H1 (cell line): ENCODE results near the gene SCN3A. TPM values are rescaled to one million over a fixed set of nuclear protein-coding genes. Genes with fewer than 3 reads are reported as not detected.

Experiments
- CTCF ChIA-PET: fragments of 300-600 bp; sonication (Branson Sonifier 250); formaldehyde crosslinking; loops from one replicate; lab custom pipeline; 2021; ENCODE audit not compliant: partially characterized antibody; lab: Charles Lee
- POLR2A ChIA-PET: fragments of 300-600 bp; sonication (Branson Sonifier 250); formaldehyde crosslinking; loops from one replicate; lab custom pipeline; 2021; ENCODE audit warnings: inconsistent platforms; ENCODE audit not compliant: partially characterized antibody; lab: Charles Lee
- DNase-seq, 2 experiments: peaks; one replicate each; pipeline versions ENCODE4 v3.0.0 to v3.0.0-alpha.2; 2010 to 2022; ENCODE audit warnings: low spot score in 2 of 2, low read depth in 1 of 2, mixed read lengths in 1 of 2
- FAIRE-seq: peaks from 2 replicates; lab custom pipeline; 2011; peaks lifted over from hg19 to GRCh38; lab: Jason Lieb, UNC
- H2AFZ ChIP-seq: 2 replicates; pipeline ENCODE4 v1.8.1; 2012; ENCODE audit warnings: low read length, inconsistent platforms
- H2AK5ac ChIP-seq: 2 replicates; pipeline ENCODE4 v1.6.1; 2013; ENCODE audit warnings: low read depth, low read length
- H2BK120ac ChIP-seq: replicated peaks from 2 replicates; pipeline ENCODE3; 2013; ENCODE audit warnings: low read depth, low read length, inconsistent platforms
- H2BK12ac ChIP-seq: 2 replicates; pipeline ENCODE4 v1.6.1; 2013; ENCODE audit warnings: low read depth, low read length
- H2BK15ac ChIP-seq: 2 replicates; pipeline ENCODE4 v1.6.1; 2013; ENCODE audit warnings: low read length
- H2BK20ac ChIP-seq: 2 replicates; pipeline ENCODE4 v1.6.1; 2013; ENCODE audit warnings: low read length
- H2BK5ac ChIP-seq: 2 replicates; pipeline ENCODE4 v1.6.1; 2013; ENCODE audit warnings: low read depth, low read length
- H3K14ac ChIP-seq: 2 replicates; pipeline ENCODE4 v1.6.1; 2013; ENCODE audit warnings: inconsistent platforms; ENCODE audit not compliant: insufficient read length
- H3K18ac ChIP-seq: 2 replicates; pipeline ENCODE4 v1.6.1; 2013; ENCODE audit warnings: low read length; ENCODE audit errors: extremely low read depth
- H3K23ac ChIP-seq: 2 replicates; pipeline ENCODE4 v1.6.1; 2013; ENCODE audit warnings: inconsistent platforms; ENCODE audit not compliant: insufficient read length
- H3K23me2 ChIP-seq: 2 replicates; pipeline ENCODE4 v1.6.1; 2013; ENCODE audit warnings: low read depth, low read length
- H3K27ac ChIP-seq: 2 replicates; pipeline ENCODE4 v1.6.1; 2011; ENCODE audit warnings: low read depth, low read length, inconsistent platforms
- H3K27me3 ChIP-seq, 4 experiments: replicated peaks in 1 of 4; 1 replicate in 1 of 4; 2 replicates in 3 of 4; pipeline versions ENCODE4 v1.6.1 to v1.8.1; 2011 to 2013; ENCODE audit warnings: low read length in 3 of 4, mild to moderate bottlenecking in 3 of 4, inconsistent platforms in 2 of 4, mixed read lengths in 2 of 4, moderate library complexity in 1 of 4; ENCODE audit not compliant: control insufficient read depth in 3 of 4, insufficient read depth in 3 of 4; ENCODE audit errors: extremely low read depth in 1 of 4
- H3K36me3 ChIP-seq, 4 experiments: 2 replicates each; pipeline versions ENCODE4 v1.6.1 to v1.8.1; 2011 to 2013; ENCODE audit warnings: mild to moderate bottlenecking in 4 of 4, low read length in 3 of 4, moderate library complexity in 2 of 4, control low read depth in 1 of 4, inconsistent platforms in 1 of 4; ENCODE audit not compliant: insufficient read depth in 4 of 4, control insufficient read depth in 2 of 4
- H3K4ac ChIP-seq: replicated peaks from 2 replicates; pipeline ENCODE3; 2013; ENCODE audit warnings: low read length, low read depth, mixed read lengths, inconsistent platforms; ENCODE audit not compliant: insufficient read length
- H3K4me1 ChIP-seq, 4 experiments: replicated peaks in 1 of 4; 1 replicate in 1 of 4; 2 replicates in 3 of 4; pipeline versions ENCODE4 v1.6.1 to v1.8.1; 2011 to 2013; ENCODE audit warnings: low read length in 3 of 4, inconsistent platforms in 2 of 4, mixed read lengths in 1 of 4; ENCODE audit not compliant: insufficient read depth in 4 of 4, control insufficient read depth in 3 of 4
- H3K4me2 ChIP-seq, 2 experiments: 2 replicates each; pipeline versions ENCODE4 v1.6.1 to v1.8.1; 2011 to 2013; ENCODE audit warnings: low read depth in 2 of 2, low read length in 2 of 2, control low read depth in 1 of 2, inconsistent platforms in 1 of 2, mild to moderate bottlenecking in 1 of 2; ENCODE audit not compliant: insufficient read depth in 1 of 2
- H3K4me3 ChIP-seq, 4 experiments: fragments of 200-600, 300-600 bp in 1 of 4; sonication (generic), shearing (Covaris generic), sonication (Bioruptor Twin) in 1 of 4; 2 replicates each; pipeline versions ENCODE4 v1.5.1 to v1.8.1; 2011 to 2016; ENCODE audit warnings: low read length in 4 of 4, low read depth in 3 of 4, control low read depth in 2 of 4, inconsistent platforms in 2 of 4, mild to moderate bottlenecking in 2 of 4, mixed read lengths in 1 of 4, moderate library complexity in 1 of 4; ENCODE audit not compliant: insufficient read depth in 2 of 4; ENCODE audit errors: extremely low read depth in 1 of 4
- H3K56ac ChIP-seq: replicated peaks from 2 replicates; pipeline ENCODE3; 2013; ENCODE audit warnings: low read depth, mild to moderate bottlenecking, mixed read lengths, low read length, inconsistent platforms; ENCODE audit not compliant: insufficient read length
- H3K79me1 ChIP-seq: 2 replicates; pipeline ENCODE4 v1.6.1; 2013; ENCODE audit warnings: low read depth, low read length, control low read depth
- H3K79me2 ChIP-seq, 2 experiments: 2 replicates each; pipeline versions ENCODE4 v1.6.1 to v1.8.1; 2012 to 2013; ENCODE audit warnings: low read length in 2 of 2, mild to moderate bottlenecking in 2 of 2, inconsistent platforms in 1 of 2; ENCODE audit not compliant: insufficient read depth in 2 of 2, control insufficient read depth in 1 of 2
- H3K9ac ChIP-seq, 4 experiments: replicated peaks in 1 of 4; 1 replicate in 1 of 4; 2 replicates in 3 of 4; pipeline versions ENCODE4 v1.6.1 to v1.8.1; 2011 to 2013; ENCODE audit warnings: low read depth in 3 of 4, low read length in 3 of 4, control low read depth in 2 of 4, mild to moderate bottlenecking in 2 of 4, moderate library complexity in 2 of 4, inconsistent platforms in 1 of 4; ENCODE audit errors: extremely low read depth in 1 of 4
- H3K9me3 ChIP-seq, 2 experiments: 2 replicates each; pipeline versions ENCODE4 v1.6.1 to v1.8.1; 2012 to 2013; ENCODE audit warnings: mild to moderate bottlenecking in 2 of 2, moderate library complexity in 2 of 2, control low read depth in 1 of 2, inconsistent platforms in 1 of 2, low read depth in 1 of 2, low read length in 1 of 2, mixed read lengths in 1 of 2; ENCODE audit not compliant: insufficient read depth in 2 of 2
- H4K20me1 ChIP-seq, 2 experiments: replicated peaks in 1 of 2; 2 replicates each; pipeline versions ENCODE3 to v1.8.1; 2011 to 2013; ENCODE audit warnings: inconsistent platforms in 2 of 2, low read length in 2 of 2, mild to moderate bottlenecking in 1 of 2; ENCODE audit not compliant: insufficient read depth in 2 of 2, control insufficient read depth in 1 of 2
- H4K5ac ChIP-seq: 2 replicates; pipeline ENCODE4 v1.6.1; 2013; ENCODE audit warnings: low read length, low read depth, mixed read lengths, inconsistent platforms; ENCODE audit not compliant: insufficient read length
- H4K8ac ChIP-seq: 2 replicates; pipeline ENCODE4 v1.8.0; 2013; ENCODE audit warnings: mild to moderate bottlenecking, moderate library complexity, low read length, inconsistent platforms; ENCODE audit not compliant: insufficient read depth; ENCODE audit errors: extremely low read depth
- H4K91ac ChIP-seq: replicated peaks from 2 replicates; pipeline ENCODE3; 2013; ENCODE audit warnings: low read length, mixed read lengths, inconsistent platforms; ENCODE audit not compliant: insufficient read length
- ASH2L ChIP-seq: fragments of 200-600, 300-600 bp; sonication (generic); IDR thresholded peaks from one replicate; pipeline ENCODE4 v1.7.1; 2017; ENCODE audit warnings: low read length
- EZH2 ChIP-seq: fragments of 200-600 bp; sonication (generic); IDR thresholded peaks from 2 replicates; pipeline ENCODE4 v1.7.1; 2012; ENCODE audit warnings: low read depth, mild to moderate bottlenecking, moderate library complexity, low read length, inconsistent platforms; ENCODE audit not compliant: severe bottlenecking
- RAD21 ChIP-seq, 2 experiments: IDR thresholded peaks in 1 of 2; conservative IDR thresholded peaks in 1 of 2; 2 replicates each; pipeline ENCODE4 v1.6.1; 2011; ENCODE audit warnings: low read depth in 2 of 2, low read length in 2 of 2, improper control_type of control experiment in 1 of 2, inconsistent platforms in 1 of 2, mild to moderate bottlenecking in 1 of 2, moderate library complexity in 1 of 2
- SIN3A ChIP-seq, 2 experiments: IDR thresholded peaks in 1 of 2; conservative IDR thresholded peaks in 1 of 2; 2 replicates each; pipeline ENCODE4 v1.6.1; 2011 to 2012; ENCODE audit warnings: low read length in 2 of 2, improper control_type of control experiment in 1 of 2, low read depth in 1 of 2, mild to moderate bottlenecking in 1 of 2
- TCF12 ChIP-seq: IDR thresholded peaks from 2 replicates; pipeline ENCODE4 v1.6.1; 2011; ENCODE audit warnings: low read depth, mild to moderate bottlenecking, low read length
- USF2 ChIP-seq: IDR thresholded peaks from 2 replicates; pipeline ENCODE4 v1.6.1; 2011; ENCODE audit warnings: low read length, improper control_type of control experiment
- YY1 ChIP-seq: IDR thresholded peaks from 2 replicates; pipeline ENCODE4 v1.6.1; 2011; ENCODE audit warnings: low read depth, mild to moderate bottlenecking, low read length
- WGBS, 2 experiments: shearing (Covaris generic) in 1 of 2; methylation state at CpG; one replicate each; pipeline versions ENCODE4 v1.1.6 to v1.1.7; 2013 to 2015; ENCODE audit warnings: low lambda C conversion rate in 2 of 2, mixed read lengths in 2 of 2, inconsistent platforms in 1 of 2, low coverage in 1 of 2, missing lambda C conversion rate in 1 of 2; ENCODE audit not compliant: insufficient replicate concordance in 2 of 2, insufficient coverage in 1 of 2, insufficient read length in 1 of 2; ENCODE audit errors: extremely low coverage in 1 of 2, missing lambda C conversion rate in 1 of 2; 5-methylcytosine and 5-hydroxymethylcytosine counted together
- polyA plus RNA-seq, 7 experiments: library from polyadenylated mRNA; depleted of rRNA in 3 of 7; stranded (reverse) in 5 of 7; unstranded in 2 of 7; fragments of >200 nt in 5 of 7; fragments of 200-250 nt in 2 of 7; gene quantifications; 1 replicate in 5 of 7; 2 replicates in 1 of 7; 4 replicates in 1 of 7; pipeline versions ENCODE4 v1.2.1 to v1.2.3, GENCODE V29; 2011 to 2013; ENCODE audit warnings: missing spikeins in 2 of 7, mixed read lengths in 2 of 7
- total RNA-seq: library from RNA; stranded (reverse); fragmentation: NEBNext Ultra II Directional; extraction: Animal tissue kit (Norgen Biotek cat#: 25700); gene quantifications from 2 replicates; pipeline ENCODE4 v1.2.1, GENCODE V29; 2021

The SCN3A gene
- total and polyA plus RNA-seq, 2 of the 8 experiments (the other 6 are each of a cell fraction or from before 2014, with no cell fraction given), result 0.02 TPM; not detected in 1

GRCh38 chr2:165056564-165056963 is 147.3 kb downstream of the SCN3A start:
- H2AFZ ChIP-seq, result no peak overlapping the region
- WGBS, 2 experiments, result 95% methylated on average over 2 of the region's 2 CpGs; no CpG with 5 or more reads in 1 of the 2 experiments
- no peaks in the 10 kb centered on the region for H3K36me3 ChIP-seq
- H3K4me3 ChIP-seq, result no peak overlapping the region
- H3K9ac ChIP-seq, result no peak overlapping the region
- no peaks in the 10 kb centered on the region for H4K20me1 ChIP-seq
- ChIA-PET POLR2A (interaction anchor here (1.3 kb wide), 1 partner anchor 12 kb away, joined by 3 read pairs; no protein-coding TSS in a partner anchor), CTCF (interaction anchor here (0.5 to 2.2 kb wide), 3 partner anchors 10 to 127 kb away, joined by 3 to 5 read pairs (median 4); no protein-coding TSS in a partner anchor)
- H2BK15ac ChIP-seq, result no peak overlapping the region
- no peak overlapping the region for H3K4ac ChIP-seq
- H3K9me3 ChIP-seq, result no peaks in the 10 kb centered on the region
- no peak overlapping the region for H3K56ac ChIP-seq
- no peak overlapping the region for H3K23ac ChIP-seq
- no peak overlapping the region for H4K8ac ChIP-seq
- H2AK5ac ChIP-seq, result no peak overlapping the region
- no peaks in the 10 kb centered on the region for H3K4me1 ChIP-seq
- no peak overlapping the region for H4K5ac ChIP-seq
- H2BK20ac ChIP-seq, result no peak overlapping the region
- DNase-seq (no peak), FAIRE-seq (no peak)
- no peak overlapping the region for H3K4me2 ChIP-seq
- H3K27me3 ChIP-seq, result no peaks in the 10 kb centered on the region
- no peak overlapping the region for H2BK12ac ChIP-seq
- H2BK120ac ChIP-seq, result no peak overlapping the region
- no peak overlapping the region for H3K27ac ChIP-seq
- no peak overlapping the region for H4K91ac ChIP-seq
- H3K18ac ChIP-seq, result no peak overlapping the region
- TF ChIP-seq TCF12 (no peak), SIN3A (conservative IDR thresholded peaks at IDR 0.05 in 1 of 2, IDR thresholded peaks at IDR 0.05 in 1 of 2; ENCODE audit: low read depth in 1 of 2, low read length in 2 of 2) (no peak), RAD21 (IDR thresholded peaks at IDR 0.05 in 1 of 2, conservative IDR thresholded peaks at IDR 0.05 in 1 of 2; ENCODE audit: low read depth in 2 of 2, low read length in 2 of 2) (no peak), USF2 (no peak), EZH2 (no peak), YY1 (no peak), ASH2L (no peak)
- no peaks in the 10 kb centered on the region for H3K79me2 ChIP-seq
- H3K79me1 ChIP-seq, result no peaks in the 10 kb centered on the region
- H2BK5ac ChIP-seq, result no peak overlapping the region
- H3K14ac ChIP-seq, result no peak overlapping the region
- no peaks in the 10 kb centered on the region; the same call in 1 of the 2 replicates for H3K23me2 ChIP-seq
